ENCODE measurements around the gene ADAP1.
"Not testable (repeated sequence)": the region's sequence is repeated elsewhere in the genome, so short reads cannot be mapped to it uniquely, and the experiment has no call there.

The ADAP1 gene, protein sequence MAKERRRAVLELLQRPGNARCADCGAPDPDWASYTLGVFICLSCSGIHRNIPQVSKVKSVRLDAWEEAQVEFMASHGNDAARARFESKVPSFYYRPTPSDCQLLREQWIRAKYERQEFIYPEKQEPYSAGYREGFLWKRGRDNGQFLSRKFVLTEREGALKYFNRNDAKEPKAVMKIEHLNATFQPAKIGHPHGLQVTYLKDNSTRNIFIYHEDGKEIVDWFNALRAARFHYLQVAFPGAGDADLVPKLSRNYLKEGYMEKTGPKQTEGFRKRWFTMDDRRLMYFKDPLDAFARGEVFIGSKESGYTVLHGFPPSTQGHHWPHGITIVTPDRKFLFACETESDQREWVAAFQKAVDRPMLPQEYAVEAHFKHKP

DNA sequence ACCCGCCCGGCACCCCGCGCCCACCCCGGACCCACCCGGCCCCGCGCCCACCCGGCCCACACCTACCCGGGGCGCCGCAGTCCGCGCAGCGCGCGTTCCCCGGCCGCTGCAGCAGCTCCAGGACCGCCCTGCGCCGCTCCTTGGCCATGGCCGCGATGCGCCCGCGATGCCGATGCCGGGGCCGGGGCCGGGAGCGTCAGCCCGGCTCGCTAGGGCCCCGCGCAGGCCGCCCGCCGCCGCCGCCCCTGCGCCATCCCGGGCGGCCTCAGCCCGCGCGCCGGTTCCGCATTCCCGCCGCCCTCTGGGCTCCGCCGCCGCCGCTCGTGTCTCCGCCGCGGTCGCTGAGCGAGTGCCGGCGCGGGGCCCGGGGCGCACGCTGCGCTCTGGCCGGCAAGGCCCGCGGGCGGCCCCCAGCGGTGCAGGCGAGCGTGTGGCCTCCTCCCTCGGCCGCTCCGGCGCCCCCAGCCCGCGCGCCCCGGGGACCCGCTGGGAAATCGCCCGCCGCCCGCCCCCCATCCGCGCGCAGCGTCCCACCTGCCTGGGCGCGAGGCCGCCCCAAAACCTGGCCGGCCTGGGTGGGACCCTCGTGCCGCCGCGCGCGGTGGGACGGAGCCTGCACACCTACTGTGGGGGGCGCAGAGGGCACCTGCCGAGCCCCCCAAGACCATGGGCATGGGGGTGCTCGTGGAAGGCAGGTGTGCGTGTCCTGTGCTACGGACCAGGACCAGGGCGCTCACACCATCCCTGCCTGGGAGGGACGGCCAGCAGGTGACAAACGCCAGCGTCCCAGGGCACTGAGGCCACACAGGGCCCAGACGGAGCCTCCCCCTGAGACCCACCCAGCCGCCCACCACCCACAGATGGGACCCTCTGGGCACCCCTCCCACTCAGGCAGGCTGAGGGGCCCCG, at the start of gene ADAP1:
Gene ADAP1 (minus strand): TSS at position 351 of the 909 bp plus-strand sequence. CDS start 203 bp downstream, at position 148.
- peak; percentile 67 to 75 for DNase-seq

DNA sequence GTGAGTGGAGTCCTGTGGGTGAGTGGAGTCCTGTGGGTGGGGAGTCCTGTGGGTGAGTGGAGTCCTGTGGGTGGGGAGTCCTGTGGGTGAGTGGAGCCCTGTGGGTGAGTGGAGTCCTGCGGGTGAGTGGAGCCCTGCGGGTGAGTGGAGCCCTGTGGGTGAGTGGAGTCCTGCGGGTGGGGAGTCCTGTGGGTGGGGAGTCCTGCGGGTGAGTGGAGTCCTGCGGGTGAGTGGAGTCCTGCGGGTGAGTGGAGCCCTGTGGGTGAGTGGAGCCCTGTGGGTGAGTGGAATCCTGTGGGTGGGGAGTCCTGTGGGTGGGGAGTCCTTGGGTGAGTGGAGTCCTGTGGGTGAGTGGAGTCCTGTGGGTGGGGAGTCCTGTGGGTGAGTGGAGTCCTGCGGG, 48.0 kb upstream of the ADAP1 start:
- not testable (repeated sequence) for DNase-seq

DNA sequence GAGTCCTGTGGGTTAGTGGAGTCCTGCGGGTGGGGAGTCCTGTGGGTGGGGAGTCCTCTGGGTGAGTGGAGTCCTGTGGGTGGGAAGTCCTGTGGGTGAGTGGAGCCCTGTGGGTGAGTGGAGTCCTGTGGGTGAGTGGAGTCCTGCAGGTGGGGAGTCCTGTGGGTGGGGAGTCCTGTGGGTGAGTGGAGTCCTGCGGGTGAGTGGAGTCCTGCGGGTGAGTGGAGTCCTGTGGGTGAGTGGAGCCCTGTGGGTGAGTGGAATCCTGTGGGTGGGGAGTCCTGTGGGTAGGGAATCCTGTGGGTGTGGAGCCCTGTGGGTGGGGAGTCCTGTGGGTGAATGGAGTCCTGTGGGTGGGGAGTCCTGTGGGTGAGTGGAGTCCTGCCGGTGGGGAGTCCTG, 47.5 kb upstream of the ADAP1 start:
- not testable (repeated sequence) for DNase-seq

DNA sequence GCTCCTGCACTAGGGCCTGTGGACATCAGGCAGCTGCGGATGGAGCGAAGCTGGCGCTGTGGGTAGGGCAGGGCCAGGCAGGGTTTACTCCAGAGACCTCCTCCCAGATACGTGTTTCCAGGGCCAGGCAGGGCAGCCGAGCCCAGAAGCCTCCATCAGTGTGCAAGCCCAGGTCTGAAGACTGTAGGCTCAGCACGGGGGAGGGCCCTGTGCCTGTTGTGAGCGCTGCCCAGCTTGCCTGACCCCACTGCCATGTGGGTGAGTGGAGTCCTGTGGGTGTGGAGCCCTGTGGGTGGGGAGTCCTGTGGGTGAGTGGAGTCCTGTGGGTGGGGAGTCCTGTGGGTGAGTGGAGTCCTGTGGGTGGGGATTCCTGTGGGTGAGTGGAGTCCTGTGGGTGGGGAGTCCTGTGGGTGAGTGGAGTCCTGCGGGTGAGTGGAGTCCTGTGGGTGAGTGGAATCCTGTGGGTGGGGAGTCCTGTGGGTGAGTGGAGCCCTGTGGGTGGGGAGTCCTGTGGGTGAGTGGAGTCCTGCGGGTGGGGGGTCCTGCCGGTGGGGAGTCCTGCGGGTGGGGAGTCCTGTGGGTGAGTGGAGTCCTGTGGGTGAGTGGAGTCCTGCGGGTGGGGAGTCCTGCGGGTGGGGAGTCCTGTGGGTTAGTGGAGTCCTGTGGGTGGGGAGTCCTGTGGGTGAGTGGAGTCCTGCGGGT, 46.7 kb upstream of the ADAP1 start:
- not testable (repeated sequence) for DNase-seq

DNA sequence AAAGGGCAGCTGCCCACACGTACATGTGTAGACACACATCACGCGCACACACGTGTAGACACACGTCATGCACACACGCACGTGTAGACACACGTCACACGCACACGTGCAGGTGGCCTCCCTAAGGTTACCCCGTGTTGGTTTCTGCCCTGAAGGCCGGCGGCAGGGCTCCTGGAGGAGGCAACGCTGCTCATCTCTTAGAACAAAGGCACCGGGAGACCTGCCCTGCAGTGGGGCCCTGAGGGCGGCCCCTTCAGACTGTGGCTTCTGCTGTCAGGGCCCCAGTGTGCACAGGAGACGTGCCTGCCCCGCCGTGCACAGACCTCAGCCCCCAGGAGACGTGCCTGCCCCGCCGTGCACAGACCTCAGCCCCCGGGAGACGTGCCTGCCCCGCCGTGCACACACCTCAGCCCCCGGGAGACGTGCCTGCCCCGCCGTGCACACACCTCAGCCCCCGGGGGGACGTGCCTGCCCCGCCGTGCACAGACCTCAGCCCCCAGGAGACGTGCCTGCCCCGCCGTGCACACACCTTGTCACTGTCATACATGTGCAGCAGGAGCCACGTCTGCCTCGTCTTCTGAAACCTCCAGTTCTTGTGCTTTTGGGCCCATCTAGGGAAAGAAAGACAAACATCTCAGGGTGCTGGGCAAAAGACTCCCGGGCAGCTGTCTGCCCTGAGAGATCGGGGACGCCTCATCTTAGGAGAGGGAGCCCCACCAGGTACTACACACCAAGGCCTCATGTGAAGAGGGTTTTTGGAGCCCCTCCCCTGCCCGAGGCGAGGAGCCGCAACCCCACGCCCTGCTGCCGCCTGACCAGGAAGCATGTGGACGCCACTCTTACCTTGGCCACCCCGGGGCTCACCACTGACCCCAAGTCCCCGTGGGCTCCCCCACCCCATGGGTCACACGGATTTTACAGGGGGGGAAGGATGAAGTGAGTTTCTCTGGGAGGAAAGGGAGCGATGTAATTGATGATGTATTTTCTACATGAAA, 45.8 kb upstream of the ADAP1 start:
- no peak for DNase-seq

DNA sequence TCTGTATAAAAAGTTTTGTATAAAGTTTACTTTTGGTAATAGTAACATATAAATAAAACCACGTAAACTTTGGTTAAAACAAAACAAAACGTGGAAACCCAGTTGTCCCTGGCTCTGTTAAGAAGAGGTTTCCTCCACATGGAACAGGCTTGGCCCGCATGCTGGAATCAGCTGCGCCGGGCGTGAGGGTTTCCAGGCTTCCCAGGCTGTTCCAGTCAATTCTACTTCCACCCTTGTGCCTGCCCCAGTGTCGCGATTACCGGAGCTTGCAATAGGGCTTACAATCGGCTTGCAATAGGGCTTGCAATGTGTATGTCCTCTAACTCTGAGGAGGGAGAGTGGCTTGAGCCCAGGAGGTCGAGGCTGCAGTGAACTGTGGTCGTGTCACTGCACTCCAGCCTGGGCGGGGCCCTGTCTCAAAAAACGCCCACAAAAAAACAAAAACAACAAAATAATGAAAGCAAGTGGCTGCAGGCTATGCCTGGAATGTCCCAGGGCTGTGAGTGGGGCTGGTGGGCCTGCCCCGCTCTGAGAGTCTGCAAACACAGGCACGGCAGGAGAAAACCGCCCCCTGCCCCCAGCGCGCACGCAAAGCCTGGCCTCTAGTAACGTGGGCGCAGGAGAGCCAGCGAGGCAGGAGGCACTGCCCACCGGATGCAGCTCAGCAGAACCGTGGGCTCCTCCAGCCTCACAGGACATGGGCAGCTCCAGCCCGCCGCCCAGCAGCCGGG, 44.8 kb upstream of the ADAP1 start:
- DNase-seq, result no peak

DNA sequence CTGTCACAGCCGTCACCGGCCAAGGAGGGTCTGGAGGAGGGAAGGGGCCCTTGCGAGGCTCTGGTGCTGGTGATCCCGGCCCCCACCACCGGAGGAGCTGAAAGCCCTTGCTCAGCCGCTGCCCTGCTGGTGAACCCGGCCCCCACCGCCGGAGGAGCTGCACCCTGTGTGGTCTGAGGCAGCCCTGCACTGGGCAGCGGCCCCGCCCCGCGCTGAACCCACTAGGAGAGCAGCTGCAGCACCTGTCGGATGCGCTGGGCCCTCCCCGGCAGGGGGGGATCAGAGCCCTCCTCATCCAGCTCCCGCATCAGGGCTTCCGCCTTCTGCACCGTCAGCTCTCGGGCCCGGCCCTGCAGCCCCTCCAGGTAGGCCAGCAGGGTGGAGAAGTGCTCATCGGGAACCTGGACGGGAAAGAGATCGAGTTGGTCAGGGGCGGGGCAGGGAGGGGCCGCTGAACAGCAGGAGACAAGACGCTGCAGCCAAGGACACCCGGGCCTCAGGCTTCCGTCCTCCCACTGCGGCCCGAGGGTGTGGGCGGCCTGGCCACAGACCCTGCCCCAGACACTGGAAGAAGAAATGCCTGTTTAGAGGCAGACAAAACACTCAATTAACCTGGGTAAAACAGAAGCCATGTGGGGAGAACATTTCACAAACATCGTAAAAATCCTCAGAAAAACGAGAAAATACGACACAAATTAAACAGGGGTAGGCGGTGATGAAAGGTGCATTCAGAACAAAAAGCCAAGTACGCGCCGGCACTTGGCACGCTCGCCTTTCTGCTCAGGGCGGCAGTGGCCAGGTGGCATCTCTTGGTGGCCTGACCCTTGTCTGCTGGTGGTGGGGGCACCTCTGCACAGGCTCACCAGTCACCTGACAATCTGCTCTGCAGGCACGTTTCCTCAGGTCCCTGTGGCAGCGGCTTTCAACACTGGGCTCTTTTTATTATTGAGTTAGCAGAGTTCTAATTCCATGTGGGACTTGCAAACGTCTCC, 43.2 kb upstream of the ADAP1 start:
- DNase-seq, result no peak

DNA sequence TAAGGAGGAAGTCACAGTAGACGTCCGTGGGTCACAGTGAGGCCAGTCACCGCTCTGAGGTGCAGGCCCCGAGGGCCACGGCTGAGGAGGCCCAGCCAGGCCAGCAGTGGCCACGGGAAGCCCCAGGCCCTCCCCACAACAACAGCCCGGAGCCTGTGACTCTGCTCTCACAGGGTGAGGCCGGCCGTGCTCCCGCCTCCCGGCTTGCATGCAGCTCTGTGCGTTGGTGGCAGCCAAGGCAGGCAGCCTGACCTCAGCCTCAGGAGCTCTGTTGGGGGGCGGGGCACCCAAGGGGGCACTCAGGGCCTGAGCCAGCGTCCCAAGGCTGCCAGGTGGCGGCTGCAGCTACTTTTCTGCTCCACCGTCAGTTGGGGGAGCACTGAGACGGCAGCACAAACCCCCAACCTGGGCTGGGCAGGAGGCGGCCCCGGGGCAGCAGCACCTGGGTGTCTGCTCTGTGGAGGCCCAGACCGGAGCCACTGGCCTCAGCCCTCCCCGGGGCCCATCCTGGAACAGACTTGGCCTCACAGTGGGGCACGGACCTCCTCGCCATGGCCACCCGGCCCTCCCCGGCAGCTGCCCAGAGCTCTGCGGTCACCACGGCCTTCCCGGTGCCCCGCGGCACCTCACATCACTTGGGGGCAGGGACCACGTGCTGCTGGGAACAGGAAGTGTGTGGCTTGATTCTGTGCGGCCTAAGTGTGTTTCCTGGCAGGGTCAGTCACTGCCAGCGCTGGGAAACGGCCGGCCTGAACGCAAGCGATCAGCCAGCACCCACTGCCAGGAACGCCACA, 41.8 kb upstream of the ADAP1 start:
- no peak for DNase-seq

DNA sequence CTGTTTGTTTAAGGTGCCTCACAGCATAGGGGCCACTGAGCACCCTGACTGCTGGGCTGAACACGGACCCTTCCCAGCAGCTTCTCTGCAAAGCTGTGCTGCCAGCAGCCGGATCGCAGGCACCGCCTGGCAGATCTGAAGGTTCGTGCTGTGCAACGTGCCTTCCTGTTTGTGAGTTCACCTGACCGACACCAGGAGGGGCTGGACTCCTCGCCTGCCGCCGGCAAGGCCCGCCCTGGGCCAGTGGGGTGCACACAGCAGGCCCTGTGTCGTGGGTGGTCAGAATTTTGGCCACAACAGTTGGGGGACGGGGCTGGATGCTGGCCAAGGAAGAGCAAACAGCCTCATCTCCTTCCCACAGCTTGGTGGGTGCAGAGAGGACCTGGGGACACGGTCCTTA, 41.1 kb upstream of the ADAP1 start:
- DNase-seq, result no peak

DNA sequence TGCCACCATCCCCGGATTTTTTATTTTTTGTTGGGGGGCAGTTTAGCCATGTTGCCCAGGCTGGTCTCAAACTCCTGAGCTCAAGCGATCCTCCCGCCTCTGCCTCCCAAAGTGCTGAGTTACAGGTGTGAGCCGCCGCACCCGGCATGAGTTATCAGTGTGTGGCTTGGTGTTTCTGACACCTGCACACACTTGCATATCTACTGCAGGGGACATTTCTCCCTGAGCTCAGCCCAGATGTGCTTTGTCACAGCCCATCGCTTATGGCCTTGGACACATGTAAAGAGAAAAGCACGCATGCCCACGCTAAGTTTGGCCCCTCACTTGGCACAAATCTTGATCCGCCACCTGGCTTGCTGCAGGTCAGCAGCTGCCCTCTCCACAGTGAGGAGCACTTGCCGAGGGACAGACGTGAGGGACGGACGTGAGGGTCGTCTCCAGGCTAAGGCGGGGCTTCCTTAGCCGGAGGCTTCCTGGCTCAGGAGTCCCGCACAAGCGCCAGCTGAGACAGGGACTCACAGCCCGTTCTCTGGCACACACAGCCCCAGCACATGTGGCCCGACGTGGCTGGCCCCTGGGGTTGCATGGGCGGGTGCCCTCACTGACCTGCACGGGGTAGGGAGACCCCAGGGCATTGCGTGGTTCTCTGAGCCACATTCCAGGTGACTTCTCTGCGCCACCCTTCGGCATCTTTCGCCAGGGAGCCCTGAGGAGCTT, 40.3 kb upstream of the ADAP1 start:
- DNase-seq, result no peak

DNA sequence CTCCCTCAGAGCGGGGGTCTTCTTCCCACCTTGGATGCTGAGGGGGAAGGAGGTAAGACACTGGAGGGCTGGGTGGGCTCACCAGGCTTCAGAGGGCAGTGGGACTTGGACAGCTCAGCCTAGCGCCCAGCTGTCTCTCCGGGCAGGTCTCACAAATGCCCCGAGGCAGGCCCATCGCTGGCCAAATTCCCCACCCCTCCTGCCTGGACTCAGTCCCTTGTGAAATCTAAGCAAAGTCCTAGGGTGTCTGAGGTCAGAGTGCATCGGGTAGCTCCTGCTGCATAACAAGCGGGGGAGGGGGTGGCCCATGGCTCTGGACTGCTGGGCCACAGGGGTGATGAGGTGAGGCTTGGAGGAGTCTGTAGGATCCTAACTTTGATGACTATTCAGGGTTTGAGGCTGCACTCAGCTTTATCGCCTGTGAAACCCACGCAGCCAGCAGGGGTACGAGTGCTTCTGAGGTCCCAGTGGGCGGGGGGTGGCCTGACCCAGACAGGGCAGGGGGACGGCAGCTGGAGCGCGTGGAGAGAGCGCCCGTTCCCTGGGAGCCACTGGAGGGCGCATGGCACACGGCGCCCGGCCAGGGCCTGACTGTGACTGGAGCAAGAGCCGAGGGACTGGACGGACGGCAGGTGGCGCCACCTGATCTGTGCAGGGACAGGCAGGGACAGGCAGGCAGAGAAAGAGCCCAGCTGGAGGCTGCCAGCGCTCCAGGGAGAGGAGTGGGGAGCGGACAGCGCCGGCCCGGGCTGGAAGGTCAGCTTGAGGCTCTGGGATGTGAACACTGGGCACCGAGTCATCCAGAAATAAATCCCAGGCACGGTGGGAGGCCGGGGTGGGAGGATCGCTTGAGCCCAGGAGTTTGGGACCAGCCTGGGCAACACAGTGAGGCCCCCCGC, 38.5 kb upstream of the ADAP1 start:
- DNase-seq, result peak; percentile 93 to 95

DNA sequence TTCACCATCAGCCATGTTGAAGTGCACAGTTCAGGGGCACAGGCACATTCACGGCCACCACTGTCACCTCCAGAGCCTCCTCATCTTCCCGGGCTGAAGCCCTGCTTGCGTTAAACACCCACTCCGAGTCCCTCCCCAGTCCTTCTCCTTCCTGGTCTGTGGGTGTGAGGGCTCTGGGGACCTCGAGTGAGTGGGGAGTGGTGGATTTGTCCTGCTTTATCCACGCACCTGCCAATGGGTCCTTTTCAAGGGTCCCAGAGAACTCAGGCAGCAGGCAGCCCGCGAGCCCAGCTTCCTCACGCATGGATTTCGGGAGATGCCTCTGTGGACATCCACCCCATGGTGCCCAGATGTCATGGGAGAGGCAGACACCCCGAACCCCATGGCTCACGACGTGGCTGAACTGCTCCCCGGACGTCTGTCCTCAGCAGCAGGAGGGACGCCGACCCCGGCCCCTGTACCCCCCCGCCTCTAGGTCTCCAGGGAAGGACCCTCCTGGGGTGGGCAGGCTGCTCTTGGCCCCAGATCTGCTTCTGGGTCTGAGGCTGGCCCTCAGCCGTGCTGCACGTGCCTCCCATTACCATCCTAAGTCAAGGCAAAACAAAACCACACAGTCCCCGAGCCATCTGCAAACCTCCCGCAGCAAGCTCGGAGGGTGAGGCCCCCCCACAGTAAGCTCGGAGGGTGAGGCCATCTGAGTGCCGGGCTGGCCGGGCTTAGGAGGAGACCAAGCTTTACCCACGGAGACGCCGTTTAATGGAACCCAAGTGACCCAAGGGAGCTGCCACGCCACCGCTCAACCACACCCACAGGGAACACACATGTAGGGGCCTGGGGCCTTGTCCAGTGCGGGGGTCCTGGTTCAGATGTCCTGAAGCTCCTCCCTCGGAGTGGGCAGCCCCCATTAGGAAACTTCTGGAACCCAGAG, 37.5 kb upstream of the ADAP1 start:
- no peak for DNase-seq

DNA sequence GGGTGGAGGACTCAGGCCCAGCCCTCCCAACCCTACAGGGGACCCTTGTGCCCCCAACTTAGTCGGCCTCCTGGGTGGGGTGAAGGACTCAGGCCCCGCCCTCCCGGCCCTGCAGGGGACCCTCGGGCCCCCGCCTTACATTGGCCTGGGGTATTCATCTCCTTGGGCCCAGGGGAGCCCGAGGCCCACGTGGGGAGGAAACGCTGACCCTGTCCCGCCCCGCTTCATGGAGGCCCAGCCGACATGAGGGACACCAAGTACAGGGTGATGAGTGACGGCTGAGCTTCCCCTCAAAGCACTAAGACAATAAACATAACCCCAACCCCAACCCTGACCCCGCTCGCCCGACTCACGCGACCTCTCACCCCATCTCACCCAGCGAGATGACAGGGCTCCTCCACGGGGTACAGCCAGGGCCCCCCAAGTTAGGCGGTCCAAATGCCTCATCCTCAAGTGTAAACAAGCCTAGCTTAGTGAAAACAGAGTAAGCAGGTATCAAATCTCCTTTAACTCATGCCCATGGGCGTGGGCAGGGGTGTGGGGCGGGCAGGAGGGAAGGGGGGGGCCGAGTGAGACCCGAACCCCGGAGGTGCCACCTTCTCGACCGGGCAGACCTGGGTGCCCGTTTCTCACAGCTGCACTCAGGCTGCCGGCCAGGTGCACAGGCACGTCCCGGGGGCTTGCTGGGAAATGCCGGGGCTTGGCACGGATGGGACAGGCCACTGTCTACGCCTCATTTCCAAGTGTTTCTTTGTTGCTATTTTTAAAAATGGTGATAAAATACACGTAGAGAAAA, 36.7 kb upstream of the ADAP1 start:
- no peak for DNase-seq

DNA sequence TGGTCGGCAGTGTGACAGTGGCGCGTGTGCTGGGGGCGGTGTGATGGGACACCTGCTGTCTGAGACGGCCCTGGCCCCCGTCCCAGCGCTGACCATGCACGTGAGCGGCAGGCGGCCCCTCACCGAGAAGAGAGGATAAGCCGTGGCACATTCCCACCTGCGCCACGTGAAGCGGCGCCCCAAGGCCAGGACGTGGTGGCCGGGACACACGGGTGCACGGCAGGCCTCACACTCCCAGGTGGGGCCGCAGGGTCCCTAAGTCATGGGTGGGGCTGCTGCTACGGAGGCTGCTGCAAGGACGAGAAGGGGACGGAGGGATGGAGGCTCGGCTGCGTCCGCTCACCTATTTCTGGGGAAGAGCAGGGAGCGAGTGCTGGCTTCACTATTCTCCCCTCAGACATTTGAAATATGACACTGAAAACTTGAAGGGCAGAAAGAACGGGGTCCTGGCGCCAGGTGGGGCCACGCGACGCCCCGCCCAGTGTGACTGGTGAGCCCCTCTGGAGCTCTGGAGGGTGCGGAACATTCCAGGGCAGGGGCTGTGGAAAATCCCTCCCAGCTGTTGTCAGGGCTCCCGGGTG, 36.0 kb upstream of the ADAP1 start:
- DNase-seq, result no peak

DNA sequence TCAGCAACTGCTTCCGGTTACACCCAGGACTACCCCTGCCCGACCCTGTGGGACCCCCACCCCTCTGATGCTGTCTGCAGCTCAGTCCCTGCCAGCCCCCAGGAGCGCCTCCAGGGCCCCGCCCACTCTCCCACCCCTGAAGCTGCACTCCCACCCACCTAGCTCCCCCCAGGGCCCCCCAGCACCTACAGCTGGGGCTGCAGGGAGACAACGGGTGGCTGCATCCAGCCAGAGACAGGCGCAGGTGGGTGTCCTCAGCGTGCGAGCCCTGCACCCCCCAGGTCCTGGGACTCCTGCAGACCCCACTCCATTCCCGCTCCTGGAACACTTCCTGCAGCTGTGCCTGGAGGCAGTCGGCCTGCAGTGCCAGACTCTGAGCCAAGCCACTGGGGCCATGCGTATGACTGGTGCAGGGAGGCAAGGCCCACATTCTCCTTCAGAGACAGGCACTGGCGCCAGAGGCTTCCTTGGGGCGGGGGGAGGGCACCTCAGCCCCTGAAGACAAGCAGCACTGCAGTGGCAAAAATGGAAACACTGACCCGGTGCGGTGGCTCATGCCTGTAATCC, 34.6 kb upstream of the ADAP1 start:
- no peak for DNase-seq

Data from CD4-positive, alpha-beta T cell treated with Interleukin-1 beta for 1 hour (primary cell).